Fibroblast of lung (primary cell): Measurements from ENCODE around the gene RASSF1.

ENCODE experiments used
- EZH2 ChIP-seq: IDR thresholded peaks from 2 replicates; pipeline ENCODE4 v1.5.1; 2012; ENCODE audit warnings: low read length, control low read depth, mild to moderate bottlenecking; ENCODE audit errors: missing control alignments
- TF ChIP-seq, protein P1 (sequence below), 2 donors: IDR thresholded peaks in 1 of 2; conservative IDR thresholded peaks in 1 of 2; 1 replicate in 1 of 2; 2 replicates in 1 of 2; pipeline ENCODE4 v1.5.1; 2011 to 2012; ENCODE audit warnings: low read length in 2 of 2, control low read depth in 1 of 2, inconsistent platforms in 1 of 2, low read depth in 1 of 2, mild to moderate bottlenecking in 1 of 2

DNA sequence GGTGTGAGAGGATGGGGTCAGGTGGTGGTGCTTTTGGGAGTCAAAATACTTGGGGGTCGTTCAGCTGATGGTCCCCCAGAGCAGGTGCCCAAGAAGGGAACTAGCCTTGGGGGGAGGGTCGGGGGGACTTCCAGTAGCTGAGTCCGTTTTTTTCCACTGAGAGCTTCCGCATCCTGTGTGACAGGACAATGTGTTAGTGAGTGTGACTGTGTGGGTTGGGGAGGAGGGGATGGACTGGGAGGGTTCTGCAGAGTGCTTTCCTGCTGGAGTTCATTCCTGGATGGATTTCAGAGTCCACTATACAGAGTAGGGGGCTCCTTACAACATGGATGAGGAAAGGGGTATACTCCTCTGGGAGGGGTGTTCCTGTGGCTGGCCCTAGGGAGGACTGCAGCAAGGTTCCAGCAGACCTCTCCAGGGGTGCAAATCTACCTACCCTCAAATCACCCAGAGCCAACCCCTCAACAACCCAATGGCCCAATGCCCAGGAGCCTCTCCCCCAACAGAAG, 17.5 kb downstream of the RASSF1 start:
- TF ChIP-seq, protein P1, sequence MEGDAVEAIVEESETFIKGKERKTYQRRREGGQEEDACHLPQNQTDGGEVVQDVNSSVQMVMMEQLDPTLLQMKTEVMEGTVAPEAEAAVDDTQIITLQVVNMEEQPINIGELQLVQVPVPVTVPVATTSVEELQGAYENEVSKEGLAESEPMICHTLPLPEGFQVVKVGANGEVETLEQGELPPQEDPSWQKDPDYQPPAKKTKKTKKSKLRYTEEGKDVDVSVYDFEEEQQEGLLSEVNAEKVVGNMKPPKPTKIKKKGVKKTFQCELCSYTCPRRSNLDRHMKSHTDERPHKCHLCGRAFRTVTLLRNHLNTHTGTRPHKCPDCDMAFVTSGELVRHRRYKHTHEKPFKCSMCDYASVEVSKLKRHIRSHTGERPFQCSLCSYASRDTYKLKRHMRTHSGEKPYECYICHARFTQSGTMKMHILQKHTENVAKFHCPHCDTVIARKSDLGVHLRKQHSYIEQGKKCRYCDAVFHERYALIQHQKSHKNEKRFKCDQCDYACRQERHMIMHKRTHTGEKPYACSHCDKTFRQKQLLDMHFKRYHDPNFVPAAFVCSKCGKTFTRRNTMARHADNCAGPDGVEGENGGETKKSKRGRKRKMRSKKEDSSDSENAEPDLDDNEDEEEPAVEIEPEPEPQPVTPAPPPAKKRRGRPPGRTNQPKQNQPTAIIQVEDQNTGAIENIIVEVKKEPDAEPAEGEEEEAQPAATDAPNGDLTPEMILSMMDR (conservative IDR thresholded peaks at IDR 0.05 in 1 of 2, IDR thresholded peaks at IDR 0.05 in 1 of 2; ENCODE audit: low read depth in 1 of 2, low read length in 2 of 2), result no peak
- no peak for TF ChIP-seq EZH2
